HepG2 (cell line): ENCODE results near the gene PAK1.

Experiments used
- PAF1 ChIP-seq: IDR thresholded peaks from 2 replicates; pipeline ENCODE4 v1.6.1; 2016; ENCODE audit warnings: missing genetic modification reagents, missing compliant biosample characterization
- PCBP2 ChIP-seq: fragments of 200-400 bp; formaldehyde crosslinking; optimal IDR thresholded peaks from 2 replicates; pipeline ENCODE3; 2018; ENCODE audit warnings: low read length, low read depth; ENCODE audit not compliant: poor library complexity, severe bottlenecking
- POLR2A ChIP-seq, 2 experiments: IDR thresholded peaks; 2 replicates each; pipeline ENCODE4 v1.6.1; 2011; ENCODE audit warnings: low read depth in 2 of 2, low read length in 2 of 2, mild to moderate bottlenecking in 1 of 2, moderate library complexity in 1 of 2; ENCODE audit not compliant: insufficient read depth in 1 of 2
- ZNF562 ChIP-seq: sonication (generic); formaldehyde crosslinking; IDR thresholded peaks from 2 replicates; pipeline ENCODE4 v1.8.0; 2022; ENCODE audit warnings: missing genetic modification reagents, borderline replicate concordance
- TF ChIP-seq, protein P1 (sequence below): sonication (generic); formaldehyde crosslinking; IDR thresholded peaks from 2 replicates; pipeline ENCODE4 v1.8.1; 2022; ENCODE audit warnings: low read depth, mild to moderate bottlenecking, missing genetic modification reagents

DNA sequence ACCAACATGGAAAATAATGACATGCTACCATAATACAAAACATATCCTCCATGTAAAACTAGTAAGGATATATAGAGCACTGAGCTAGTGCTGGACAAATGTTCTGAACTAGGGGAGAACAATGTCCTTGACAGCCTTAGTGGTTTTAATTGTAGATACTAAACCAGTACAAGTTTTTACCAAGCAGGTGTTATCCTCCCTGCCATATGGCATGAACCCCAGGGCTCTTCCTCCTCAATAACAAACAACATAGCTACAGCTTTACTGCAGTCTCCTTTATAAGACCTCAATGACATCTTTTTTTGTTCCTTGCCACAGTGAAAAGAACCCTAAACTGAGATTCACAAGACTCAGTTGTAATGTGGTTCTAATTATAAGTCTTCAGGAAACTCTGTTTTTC is 102.2 kb downstream of the PAK1 start:
- TF ChIP-seq ZNF562 = no peak
- no peak for TF ChIP-seq PCBP2
- no peak for TF ChIP-seq PAF1 (CRISPR knock-in tag)
- TF ChIP-seq POLR2A (IDR thresholded peaks at IDR 0.05; ENCODE audit: insufficient read depth in 1 of 2, low read depth in 2 of 2, low read length in 2 of 2) = no peak
- TF ChIP-seq, protein P1, sequence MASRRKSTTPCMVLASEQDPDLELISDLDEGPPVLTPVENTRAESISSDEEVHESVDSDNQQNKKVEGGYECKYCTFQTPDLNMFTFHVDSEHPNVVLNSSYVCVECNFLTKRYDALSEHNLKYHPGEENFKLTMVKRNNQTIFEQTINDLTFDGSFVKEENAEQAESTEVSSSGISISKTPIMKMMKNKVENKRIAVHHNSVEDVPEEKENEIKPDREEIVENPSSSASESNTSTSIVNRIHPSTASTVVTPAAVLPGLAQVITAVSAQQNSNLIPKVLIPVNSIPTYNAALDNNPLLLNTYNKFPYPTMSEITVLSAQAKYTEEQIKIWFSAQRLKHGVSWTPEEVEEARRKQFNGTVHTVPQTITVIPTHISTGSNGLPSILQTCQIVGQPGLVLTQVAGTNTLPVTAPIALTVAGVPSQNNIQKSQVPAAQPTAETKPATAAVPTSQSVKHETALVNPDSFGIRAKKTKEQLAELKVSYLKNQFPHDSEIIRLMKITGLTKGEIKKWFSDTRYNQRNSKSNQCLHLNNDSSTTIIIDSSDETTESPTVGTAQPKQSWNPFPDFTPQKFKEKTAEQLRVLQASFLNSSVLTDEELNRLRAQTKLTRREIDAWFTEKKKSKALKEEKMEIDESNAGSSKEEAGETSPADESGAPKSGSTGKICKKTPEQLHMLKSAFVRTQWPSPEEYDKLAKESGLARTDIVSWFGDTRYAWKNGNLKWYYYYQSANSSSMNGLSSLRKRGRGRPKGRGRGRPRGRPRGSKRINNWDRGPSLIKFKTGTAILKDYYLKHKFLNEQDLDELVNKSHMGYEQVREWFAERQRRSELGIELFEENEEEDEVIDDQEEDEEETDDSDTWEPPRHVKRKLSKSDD (CRISPR knock-in tag) = no peak
